Measurements from ENCODE around the gene SORCS2.

The SORCS2 gene

DNA sequence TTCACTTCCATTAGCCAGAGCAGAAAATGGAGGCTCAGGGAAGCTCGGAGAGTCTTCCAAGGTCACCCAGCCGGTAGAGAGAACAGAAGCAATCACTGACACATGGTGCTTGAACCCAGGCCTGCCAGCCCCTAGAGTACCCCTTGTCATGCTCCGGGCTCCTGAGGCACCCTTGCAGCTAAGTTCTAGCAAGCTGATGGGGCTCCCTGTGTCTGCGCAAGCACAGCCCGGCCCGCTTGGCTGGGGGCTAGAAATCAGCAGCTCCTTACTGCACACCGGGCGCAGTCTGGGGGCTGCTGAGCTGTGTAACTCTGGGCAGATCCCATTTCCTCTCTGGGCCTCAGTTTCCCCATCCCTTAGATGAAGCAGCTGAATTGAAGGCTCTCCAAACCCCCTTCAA lies 344.5 kb downstream of the SORCS2 start:
- TF ChIP-seq CTCF (conservative IDR thresholded peaks at IDR 0.05): no peak
- no peak overlapping the region for H3K27ac ChIP-seq

DNA sequence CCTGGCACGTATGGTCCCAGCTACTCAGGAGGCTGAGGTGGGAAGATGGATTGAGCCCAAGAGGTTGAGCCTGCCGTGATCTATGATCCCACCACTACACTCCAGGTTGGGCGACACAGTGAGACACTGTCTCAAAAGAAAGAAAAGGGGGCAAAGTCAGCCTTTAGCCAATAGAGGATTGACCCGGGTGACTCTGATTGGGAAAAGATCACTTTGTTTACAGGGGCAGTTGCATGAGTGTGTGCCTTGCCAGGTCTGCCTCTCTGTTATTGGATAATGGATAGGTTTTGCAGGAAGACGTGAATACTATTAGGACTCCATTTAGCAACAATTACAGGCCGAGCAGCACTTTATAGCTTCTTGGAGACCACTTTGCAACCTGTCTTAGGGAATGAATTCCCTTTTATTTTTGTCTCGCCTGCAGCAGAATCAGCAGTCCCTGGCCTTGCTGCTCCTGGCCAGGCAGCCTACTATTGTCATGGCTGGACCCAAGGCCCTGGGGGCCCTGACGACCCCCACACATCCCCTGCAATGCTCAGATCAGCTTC lies 345.6 kb downstream of the SORCS2 start:
- TF ChIP-seq CTCF (conservative IDR thresholded peaks at IDR 0.05): no peak
- no peak overlapping the region for H3K27ac ChIP-seq

GRCh38 chr4:7538518-7538917 lies 346.2 kb downstream of the SORCS2 start:
- no peak for TF ChIP-seq CTCF (conservative IDR thresholded peaks at IDR 0.05)
- H3K27ac ChIP-seq: no peak overlapping the region

DNA sequence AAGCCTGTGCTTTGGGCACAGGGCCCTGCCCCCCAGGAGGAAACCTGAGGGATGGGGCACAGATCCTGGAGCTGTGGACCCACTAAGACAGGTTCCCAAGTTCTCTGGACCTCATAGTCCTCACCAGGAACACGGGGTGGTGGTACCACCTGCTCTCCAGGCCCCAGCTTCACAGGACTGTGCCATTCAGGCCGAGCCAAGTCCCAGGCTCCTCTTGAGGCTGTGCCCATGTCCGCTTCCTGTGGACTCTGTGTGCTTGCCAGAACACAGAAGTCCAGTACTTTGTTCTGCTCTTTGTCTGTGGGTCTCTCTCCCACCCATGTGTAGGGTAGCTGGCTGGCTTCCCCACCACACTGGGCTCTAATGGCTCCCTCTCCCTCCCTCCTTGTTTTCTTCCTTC lies 346.8 kb downstream of the SORCS2 start:
- TF ChIP-seq CTCF (conservative IDR thresholded peaks at IDR 0.05): no peak
- no peak overlapping the region for H3K27ac ChIP-seq

DNA sequence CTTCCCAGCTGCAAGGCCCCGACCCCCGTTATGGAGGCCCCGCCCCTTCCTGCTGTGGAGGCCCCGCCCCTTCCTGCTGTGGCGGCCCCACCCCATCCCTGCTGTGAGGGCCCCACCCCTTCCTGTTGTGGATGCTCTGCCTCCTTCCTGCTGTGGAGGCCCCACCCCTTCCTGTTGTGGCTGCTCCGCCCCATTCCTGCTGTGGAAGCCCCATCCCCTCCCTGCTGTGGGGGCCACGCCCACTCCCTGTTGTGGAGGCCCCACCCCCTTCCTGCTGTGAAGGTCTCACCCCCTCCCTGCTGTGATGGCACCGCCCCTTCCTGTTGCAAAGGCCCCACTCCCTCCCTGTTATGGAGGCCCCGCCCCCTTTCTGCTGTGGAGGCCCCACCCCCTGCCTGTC lies 347.3 kb downstream of the SORCS2 start:
- no peak for TF ChIP-seq CTCF (conservative IDR thresholded peaks at IDR 0.05)
- H3K27ac ChIP-seq: no peak overlapping the region

- H3K27ac ChIP-seq: no peak overlapping the region
- no peak for TF ChIP-seq CTCF (conservative IDR thresholded peaks at IDR 0.05)
Measured at GRCh38 chr4:7540206-7540605, 347.9 kb downstream of the SORCS2 start.

DNA sequence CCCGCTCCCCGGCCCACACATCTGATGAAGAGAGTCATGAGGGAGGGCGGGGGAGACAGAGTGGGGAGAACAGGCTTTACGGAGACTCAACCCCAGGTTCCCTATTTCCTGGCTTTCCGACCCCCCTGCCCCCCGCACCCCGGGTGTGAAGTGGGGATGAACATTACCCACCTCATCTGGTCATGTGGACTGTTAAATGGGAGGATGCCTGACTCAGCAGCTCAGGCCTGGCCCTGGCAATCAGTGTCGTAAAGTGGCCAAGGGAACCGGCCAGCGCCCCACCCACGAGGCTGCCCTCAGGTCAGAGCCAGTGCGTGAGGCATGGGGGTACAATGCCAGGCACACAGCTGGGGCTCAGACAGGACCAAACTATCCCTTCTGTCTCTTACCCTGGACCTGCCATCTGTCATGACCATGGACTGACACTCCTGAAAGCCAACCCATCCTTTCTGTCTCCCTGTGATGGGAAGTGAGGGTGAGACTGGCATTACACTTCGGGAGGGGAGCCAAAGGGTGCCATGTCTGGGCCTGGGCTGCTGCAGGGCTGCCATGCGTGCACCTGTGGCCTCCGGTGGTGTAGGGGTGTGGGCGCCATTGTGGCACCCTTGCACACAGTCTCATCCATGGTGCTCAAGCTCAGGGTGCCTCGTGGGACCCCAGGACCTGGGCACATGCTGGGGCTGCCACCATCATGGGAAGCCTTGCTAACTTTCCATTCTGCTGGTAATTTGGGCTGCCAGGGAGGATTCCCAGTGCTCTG lies 348.5 kb downstream of the SORCS2 start:
- TF ChIP-seq CTCF (conservative IDR thresholded peaks at IDR 0.05): no peak
- H3K27ac ChIP-seq: no peak overlapping the region
